ENCODE results near the gene GOLPH3L.
"Not testable (repeated sequence)": the region's sequence is repeated elsewhere in the genome, so short reads cannot be mapped to it uniquely, and the experiment has no call there.

GOLPH3L gene

GRCh38 chr1:150696995-150697927 is at the start of gene GOLPH3L:
TSS of gene GOLPH3L (minus strand) at chr1:150697154. CDS start at chr1:150694838, 2,316 bp downstream.
- peak; percentile 38 for TF ChIP-seq CTCF (conservative IDR thresholded peaks at IDR 0.05; ENCODE audit: low read depth, low read length)
- DNase-seq (ENCODE audit: low read depth), result peak; percentile 99
- H3K4me3 ChIP-seq (ENCODE audit: low read depth, low read length), result peak within 1 kb of the TSS; percentile 87

- DNase-seq (ENCODE audit: low read depth), result no peak
- no peak overlapping the region for H3K4me3 ChIP-seq (ENCODE audit: low read depth, low read length)
- no peak for TF ChIP-seq CTCF (conservative IDR thresholded peaks at IDR 0.05; ENCODE audit: low read depth, low read length)
Observed at GRCh38 chr1:150730130-150730721, 33.3 kb upstream of the GOLPH3L start.

GRCh38 chr1:150724336-150724735 is 27.4 kb upstream of the GOLPH3L start:
- H3K4me3 ChIP-seq (ENCODE audit: low read depth, low read length), result no peak overlapping the region
- no peak for DNase-seq (ENCODE audit: low read depth)
- TF ChIP-seq CTCF (conservative IDR thresholded peaks at IDR 0.05; ENCODE audit: low read depth, low read length), result no peak

GRCh38 chr1:150720703-150721102 is 23.7 kb upstream of the GOLPH3L start, which contains the start of gene HORMAD1:
TSS of gene HORMAD1 (minus strand) at chr1:150720895. CDS start at chr1:150719505, 1,390 bp downstream.
- TF ChIP-seq CTCF (conservative IDR thresholded peaks at IDR 0.05; ENCODE audit: low read depth, low read length), result no peak
- H3K4me3 ChIP-seq (ENCODE audit: low read depth, low read length), result no peak within 1 kb of the TSS
- DNase-seq (ENCODE audit: low read depth), result no peak

- TF ChIP-seq CTCF (conservative IDR thresholded peaks at IDR 0.05; ENCODE audit: low read depth, low read length), result no peak
Observed at GRCh38 chr1:150720098-150720497, 23.1 kb upstream of the GOLPH3L start.

GRCh38 chr1:150718225-150718891 is 21.4 kb upstream of the GOLPH3L start:
- no peak for TF ChIP-seq CTCF (conservative IDR thresholded peaks at IDR 0.05; ENCODE audit: low read depth, low read length)
- DNase-seq (ENCODE audit: low read depth), result no peak
- H3K4me3 ChIP-seq (ENCODE audit: low read depth, low read length), result no peak overlapping the region

More at GRCh38 chr1:150720098-150720497, 23.1 kb upstream of the GOLPH3L start:
- DNase-seq (ENCODE audit: low read depth), result no peak
- H3K4me3 ChIP-seq (ENCODE audit: low read depth, low read length), result no peak overlapping the region

GRCh38 chr1:150709031-150709430 is 12.1 kb upstream of the GOLPH3L start:
- not testable (repeated sequence) for DNase-seq (ENCODE audit: low read depth); H3K4me3 ChIP-seq (ENCODE audit: low read depth, low read length)

All from choroid plexus epithelial cell (primary cell).